Trophoblast cell (in vitro differentiated cells and primary cell): ENCODE measurements around the gene PIH1D2.
"Not testable (repeated sequence)": the region's sequence is repeated elsewhere in the genome, so short reads cannot be mapped to it uniquely, and the experiment has no call there.

Source experiments
- DNase-seq, 2 donors: peaks; one replicate each; pipeline ENCODE4 v3.0.0-alpha.2; 2016
- H2AFZ ChIP-seq: 2 replicates; pipeline ENCODE4 v1.6.1; 2013; ENCODE audit warnings: low read length, moderate library complexity, mild to moderate bottlenecking; ENCODE audit not compliant: insufficient read depth, poor library complexity
- H2AK5ac ChIP-seq: 2 replicates; pipeline ENCODE4 v1.6.1; 2013; ENCODE audit warnings: mild to moderate bottlenecking, low read length
- H2BK120ac ChIP-seq: 2 replicates; pipeline ENCODE4 v1.6.1; 2013; ENCODE audit warnings: low read length, mild to moderate bottlenecking, moderate library complexity; ENCODE audit not compliant: insufficient read depth, poor library complexity
- H2BK12ac ChIP-seq: 2 replicates; pipeline ENCODE4 v1.6.1; 2013; ENCODE audit warnings: mild to moderate bottlenecking, low read length, moderate library complexity
- H2BK5ac ChIP-seq: 2 replicates; pipeline ENCODE4 v1.6.1; 2013; ENCODE audit warnings: low read length, low read depth, moderate library complexity, mild to moderate bottlenecking; ENCODE audit not compliant: poor library complexity
- H3K14ac ChIP-seq: 2 replicates; pipeline ENCODE4 v1.6.1; 2013; ENCODE audit warnings: mild to moderate bottlenecking, low read length
- H3K18ac ChIP-seq: 2 replicates; pipeline ENCODE4 v1.6.1; 2013; ENCODE audit warnings: mild to moderate bottlenecking, low read length
- H3K23ac ChIP-seq: 2 replicates; pipeline ENCODE4 v1.6.1; 2013; ENCODE audit warnings: low read length
- H3K27ac ChIP-seq: 2 replicates; pipeline ENCODE4 v1.5.1; 2013; ENCODE audit warnings: low read depth, mild to moderate bottlenecking, inconsistent platforms, low read length, moderate library complexity
- H3K27me3 ChIP-seq: 2 replicates; pipeline ENCODE4 v1.6.1; 2013; ENCODE audit warnings: inconsistent platforms, mild to moderate bottlenecking, low read length, moderate library complexity; ENCODE audit not compliant: insufficient read depth
- H3K36me3 ChIP-seq, 2 experiments: 1 replicate in 1 of 2; 2 replicates in 1 of 2; pipeline ENCODE4 v1.6.1; 2013; ENCODE audit warnings: low read length in 2 of 2, mild to moderate bottlenecking in 2 of 2, moderate library complexity in 1 of 2; ENCODE audit not compliant: insufficient read depth in 2 of 2, control insufficient read depth in 1 of 2
- H3K4ac ChIP-seq: 2 replicates; pipeline ENCODE4 v1.6.1; 2013; ENCODE audit warnings: low read depth, mild to moderate bottlenecking, low read length, moderate library complexity
- H3K4me1 ChIP-seq, 2 experiments: 1 replicate in 1 of 2; 2 replicates in 1 of 2; pipeline ENCODE4 v1.6.1; 2013; ENCODE audit warnings: low read length in 2 of 2, mild to moderate bottlenecking in 2 of 2, moderate library complexity in 1 of 2; ENCODE audit not compliant: insufficient read depth in 2 of 2, control insufficient read depth in 1 of 2
- H3K4me2 ChIP-seq: 2 replicates; pipeline ENCODE4 v1.6.1; 2013; ENCODE audit warnings: inconsistent platforms, mild to moderate bottlenecking, low read length, moderate library complexity
- H3K4me3 ChIP-seq: 2 replicates; pipeline ENCODE4 v1.5.1; 2013; ENCODE audit warnings: mild to moderate bottlenecking, low read depth, low read length, inconsistent platforms
- H3K79me1 ChIP-seq: one replicate; pipeline ENCODE4 v1.6.1; 2013; ENCODE audit warnings: low read length
- H3K79me2 ChIP-seq: 2 replicates; pipeline ENCODE4 v1.6.1; 2013; ENCODE audit warnings: low read length, mild to moderate bottlenecking; ENCODE audit not compliant: control insufficient read depth, insufficient read depth, poor library complexity
- H3K9ac ChIP-seq: 2 replicates; pipeline ENCODE4 v1.6.1; 2013; ENCODE audit warnings: mild to moderate bottlenecking, low read length
- H3K9me3 ChIP-seq: 2 replicates; pipeline ENCODE4 v1.6.1; 2013; ENCODE audit warnings: low read depth, mild to moderate bottlenecking, control low read depth, inconsistent platforms, low read length; ENCODE audit not compliant: insufficient read depth
- H4K12ac ChIP-seq: 2 replicates; pipeline ENCODE4 v1.6.1; 2013; ENCODE audit warnings: low read depth, mild to moderate bottlenecking, low read length, moderate library complexity
- H4K8ac ChIP-seq: 2 replicates; pipeline ENCODE4 v1.6.1; 2013; ENCODE audit warnings: low read depth, mild to moderate bottlenecking, low read length, moderate library complexity
- H4K91ac ChIP-seq: one replicate; pipeline ENCODE4 v1.6.1; 2013; ENCODE audit warnings: low read depth, mild to moderate bottlenecking, low read length, moderate library complexity
- WGBS: extraction: QIAGEN DNeasy Blood & Tissue Kit; methylation state at CpG from one replicate; pipeline ENCODE4 v1.1.7; 2013; ENCODE audit warnings: missing lambda C conversion rate; ENCODE audit not compliant: insufficient read length, insufficient coverage; ENCODE audit errors: extremely low coverage; 5-methylcytosine and 5-hydroxymethylcytosine counted together

The PIH1D2 gene

GRCh38 chr11:112037527-112037926, 36.3 kb downstream of the PIH1D2 start:
- Histone ChIP-seq H3K4me1 (no peaks in the 10 kb centered on the region), H4K12ac (no peak overlapping the region), H3K27ac (no peak overlapping the region), H3K4ac (no peak overlapping the region), H2BK5ac (no peak overlapping the region), H3K9me3 (no peaks in the 10 kb centered on the region), H2AFZ (no peak overlapping the region), H3K14ac (no peak overlapping the region), H2AK5ac (no peak overlapping the region), H3K4me3 (no peak overlapping the region), H3K36me3 (peaks cover 15 to 17% of the 10 kb centered on the region in 2 experiments), H3K9ac (no peak overlapping the region), H3K4me2 (no peak overlapping the region), H4K8ac (no peak overlapping the region), H4K91ac (no peak overlapping the region), H3K18ac (no peak overlapping the region), H3K79me2 (no peaks in the 10 kb centered on the region), H3K79me1 (no peaks in the 10 kb centered on the region), H2BK12ac (no peak overlapping the region), H3K27me3 (no peaks in the 10 kb centered on the region), H3K23ac (no peak overlapping the region), H2BK120ac (no peak overlapping the region)
- DNase-seq, result no peak

- WGBS, result no CpG with 5 or more reads among the region's 3 CpGs
- H3K9ac ChIP-seq, result no peak overlapping the region
Observed at GRCh38 chr11:112033902-112034301, 39.9 kb downstream of the PIH1D2 start.

DNA sequence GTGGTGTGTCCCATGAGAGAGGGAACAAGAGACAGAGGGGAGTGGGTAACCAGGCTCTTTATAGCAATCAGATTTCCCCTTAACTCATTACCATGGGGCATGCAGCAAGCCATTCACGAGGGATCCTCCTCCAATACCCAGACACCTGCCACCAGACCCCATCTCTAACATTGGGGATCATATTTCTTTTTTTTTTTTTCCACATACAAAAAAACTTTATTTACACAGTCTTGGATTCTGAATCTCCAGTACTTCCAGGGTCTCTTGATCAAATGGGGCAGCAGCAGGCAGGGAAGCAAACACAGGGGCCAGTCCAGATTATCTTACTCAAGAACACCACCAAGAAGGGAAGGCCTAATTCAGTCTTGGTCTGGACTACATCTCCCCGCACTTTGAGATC, 44.4 kb downstream of the PIH1D2 start:
- Histone ChIP-seq H2AK5ac (no peak overlapping the region), H3K14ac (no peak overlapping the region), H4K12ac (no peak overlapping the region), H3K79me1 (peaks cover 11% of the 10 kb centered on the region), H3K18ac (no peak overlapping the region), H3K4ac (no peak overlapping the region), H3K4me2 (no peak overlapping the region), H3K27ac (no peak overlapping the region), H2BK12ac (no peak overlapping the region), H4K8ac (no peak overlapping the region), H2BK5ac (no peak overlapping the region), H4K91ac (no peak overlapping the region), H3K79me2 (peaks cover 9% of the 10 kb centered on the region), H3K9me3 (no peaks in the 10 kb centered on the region), H3K9ac (no peak overlapping the region), H3K27me3 (no peaks in the 10 kb centered on the region), H2AFZ (no peak overlapping the region), H2BK120ac (no peak overlapping the region), H3K4me1 (no peaks in the 10 kb centered on the region), H3K36me3 (peaks cover 28% of the 10 kb centered on the region in 2 experiments), H3K4me3 (no peak overlapping the region), H3K23ac (no peak overlapping the region)
- no CpG with 5 or more reads among the region's 2 CpGs for WGBS
- no peak for DNase-seq

More at GRCh38 chr11:112033902-112034301, 39.9 kb downstream of the PIH1D2 start:
- Histone ChIP-seq H3K9me3 (no peaks in the 10 kb centered on the region), H3K36me3 (peaks cover 26 to 30% of the 10 kb centered on the region in 2 experiments), H2BK5ac (no peak overlapping the region), H3K4me1 (no peaks in the 10 kb centered on the region), H3K18ac (no peak overlapping the region), H4K91ac (no peak overlapping the region), H3K27ac (no peak overlapping the region), H3K79me1 (no peaks in the 10 kb centered on the region), H2AFZ (no peak overlapping the region), H3K4me3 (no peak overlapping the region), H3K27me3 (no peaks in the 10 kb centered on the region), H4K8ac (no peak overlapping the region), H4K12ac (no peak overlapping the region), H3K14ac (no peak overlapping the region), H2BK120ac (no peak overlapping the region), H2AK5ac (no peak overlapping the region), H3K4ac (no peak overlapping the region), H2BK12ac (no peak overlapping the region), H3K4me2 (no peak overlapping the region), H3K79me2 (no peaks in the 10 kb centered on the region), H3K23ac (no peak overlapping the region)
- peak in 1 of 2 donors; percentile 47 for DNase-seq

DNA sequence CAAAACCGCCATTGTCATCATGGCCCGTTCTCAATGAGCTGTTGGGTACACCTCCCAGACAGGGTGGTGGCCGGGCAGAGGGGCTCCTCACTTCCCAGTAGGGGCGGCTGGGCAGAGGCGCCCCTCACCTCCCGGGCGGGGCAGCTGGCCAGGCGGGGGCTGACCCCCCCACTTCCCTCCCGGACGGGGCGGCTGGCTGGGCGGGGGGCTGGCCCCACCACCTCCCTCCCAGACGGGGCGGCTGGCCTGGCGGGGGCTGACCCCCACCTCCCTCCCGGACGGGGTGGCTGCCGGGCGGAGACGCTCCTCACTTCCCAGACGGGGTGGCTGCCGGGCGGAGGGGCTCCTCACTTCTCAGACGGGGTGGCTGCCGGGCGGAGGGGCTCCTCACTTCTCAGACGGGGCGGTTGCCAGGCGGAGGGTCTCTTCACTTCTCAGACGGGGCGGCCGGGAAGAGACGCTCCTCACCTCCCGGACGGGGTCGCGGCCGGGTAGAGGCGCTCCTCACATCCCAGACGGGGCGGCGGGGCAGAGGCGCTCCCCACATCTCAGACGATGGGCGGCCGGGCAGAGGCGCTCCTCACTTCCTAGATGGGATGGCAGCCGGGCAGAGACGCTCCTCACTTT, 46.9 kb downstream of the PIH1D2 start:
- DNase-seq, H2AFZ ChIP-seq, H3K9me3 ChIP-seq, H3K18ac ChIP-seq, H3K79me2 ChIP-seq, H3K27ac ChIP-seq, H3K4me2 ChIP-seq, H3K23ac ChIP-seq, H3K4ac ChIP-seq, H4K12ac ChIP-seq, H2BK5ac ChIP-seq, H3K9ac ChIP-seq, H3K4me3 ChIP-seq, H3K14ac ChIP-seq, H2AK5ac ChIP-seq, H4K8ac ChIP-seq, H2BK12ac ChIP-seq, H3K4me1 ChIP-seq, H4K91ac ChIP-seq, H2BK120ac ChIP-seq, H3K27me3 ChIP-seq: not testable (repeated sequence)
- WGBS, result no CpG with 5 or more reads among the region's 49 CpGs
- Histone ChIP-seq H3K79me1 (peaks cover 11% of the 10 kb centered on the region), H3K36me3 (peaks cover 20 to 22% of the 10 kb centered on the region in 2 experiments)
